ENCODE measurements around the gene TUBB3.

The TUBB3 gene

DNA sequence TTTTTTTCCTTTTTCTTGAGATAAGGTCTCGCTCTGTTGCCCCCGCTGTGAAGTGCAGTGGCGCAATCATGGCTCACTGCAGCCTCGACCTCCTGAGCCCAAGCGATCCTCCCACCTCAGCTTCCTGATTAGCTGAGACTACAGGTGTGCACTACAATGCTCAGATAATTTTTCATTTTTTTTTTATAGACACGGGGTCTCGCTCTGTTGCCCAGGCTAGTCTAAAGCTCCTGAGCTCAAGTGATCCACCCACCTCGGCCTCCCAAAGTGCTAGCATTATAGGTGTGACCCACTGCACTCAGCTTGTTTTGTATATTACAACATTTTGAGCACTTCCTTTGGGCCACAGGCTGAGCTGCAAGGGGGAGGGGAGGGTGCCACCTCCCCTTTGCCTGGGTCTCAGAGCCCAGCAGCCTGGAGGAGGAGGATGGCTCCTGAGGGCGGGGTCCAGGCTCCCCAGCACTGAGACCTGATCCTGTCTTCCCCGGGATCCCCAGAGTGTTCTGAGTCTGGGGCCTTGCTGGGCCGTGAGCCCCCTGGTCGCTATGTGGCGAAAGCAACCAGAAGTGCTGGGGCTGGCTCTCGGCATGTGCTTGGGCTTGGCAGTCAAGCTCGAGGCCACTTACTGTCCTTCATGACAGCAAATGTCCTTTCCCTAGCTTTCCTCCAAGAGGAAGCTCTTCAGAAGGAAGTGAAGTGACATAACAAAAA lies 33.5 kb downstream of the TUBB3 start:
- H4K20me1 ChIP-seq (ENCODE audit: insufficient read depth) = no peaks in the 10 kb centered on the region
- peaks cover 8% of the 10 kb centered on the region for H3K4me1 ChIP-seq (ENCODE audit: low read depth, poor library complexity, severe bottlenecking)
- TF ChIP-seq, protein P1, sequence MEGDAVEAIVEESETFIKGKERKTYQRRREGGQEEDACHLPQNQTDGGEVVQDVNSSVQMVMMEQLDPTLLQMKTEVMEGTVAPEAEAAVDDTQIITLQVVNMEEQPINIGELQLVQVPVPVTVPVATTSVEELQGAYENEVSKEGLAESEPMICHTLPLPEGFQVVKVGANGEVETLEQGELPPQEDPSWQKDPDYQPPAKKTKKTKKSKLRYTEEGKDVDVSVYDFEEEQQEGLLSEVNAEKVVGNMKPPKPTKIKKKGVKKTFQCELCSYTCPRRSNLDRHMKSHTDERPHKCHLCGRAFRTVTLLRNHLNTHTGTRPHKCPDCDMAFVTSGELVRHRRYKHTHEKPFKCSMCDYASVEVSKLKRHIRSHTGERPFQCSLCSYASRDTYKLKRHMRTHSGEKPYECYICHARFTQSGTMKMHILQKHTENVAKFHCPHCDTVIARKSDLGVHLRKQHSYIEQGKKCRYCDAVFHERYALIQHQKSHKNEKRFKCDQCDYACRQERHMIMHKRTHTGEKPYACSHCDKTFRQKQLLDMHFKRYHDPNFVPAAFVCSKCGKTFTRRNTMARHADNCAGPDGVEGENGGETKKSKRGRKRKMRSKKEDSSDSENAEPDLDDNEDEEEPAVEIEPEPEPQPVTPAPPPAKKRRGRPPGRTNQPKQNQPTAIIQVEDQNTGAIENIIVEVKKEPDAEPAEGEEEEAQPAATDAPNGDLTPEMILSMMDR (conservative IDR thresholded peaks at IDR 0.05; ENCODE audit: low read depth, low read length) = no peak
- H2AFZ ChIP-seq (ENCODE audit: low read depth) = no peak overlapping the region
- no peak overlapping the region for H3K9ac ChIP-seq
- H3K27me3 ChIP-seq (ENCODE audit: insufficient read depth, low read depth) = no peaks in the 10 kb centered on the region
- no peak overlapping the region for H3K4me3 ChIP-seq (IDR thresholded peaks at IDR 0.05; ENCODE audit: insufficient read depth, low read depth, low read length)
- H3K4me2 ChIP-seq = no peak overlapping the region
- H3K27ac ChIP-seq = no peak overlapping the region
- no peaks in the 10 kb centered on the region for H3K36me3 ChIP-seq (ENCODE audit: insufficient read depth)
- H3K79me2 ChIP-seq (ENCODE audit: insufficient read depth, low read depth) = no peaks in the 10 kb centered on the region

DNA sequence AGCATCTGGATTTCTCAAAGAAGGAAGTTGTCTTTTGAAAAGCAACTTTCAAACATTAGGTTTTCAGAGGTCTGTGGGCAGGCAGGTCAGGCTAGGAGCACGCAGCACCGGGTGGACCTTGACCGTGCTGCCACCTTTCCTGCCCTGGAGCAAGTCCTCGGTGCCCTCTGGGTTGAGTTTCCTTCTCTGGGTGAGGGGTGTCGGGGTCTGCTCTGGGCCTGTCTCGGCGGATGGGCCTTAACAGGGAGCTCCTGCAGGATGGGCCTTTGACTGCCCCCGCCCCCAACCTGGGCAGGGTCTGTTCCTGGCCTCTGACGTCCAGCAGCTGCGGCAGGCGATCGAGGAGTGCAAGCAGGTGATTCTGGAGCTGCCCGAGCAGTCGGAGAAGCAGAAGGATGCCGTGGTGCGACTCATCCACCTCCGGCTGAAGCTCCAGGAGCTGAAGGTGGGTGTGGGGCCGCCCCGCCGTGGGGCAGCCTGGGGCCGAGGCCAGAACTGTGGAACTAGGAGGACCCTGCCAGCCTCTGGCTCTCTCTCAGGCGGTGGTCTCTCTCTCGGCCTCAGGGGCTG lies 34.2 kb downstream of the TUBB3 start:
- Histone ChIP-seq H3K9ac (no peak overlapping the region), H3K27ac (no peak overlapping the region), H3K79me2 (ENCODE audit: insufficient read depth, low read depth) (no peaks in the 10 kb centered on the region), H3K27me3 (ENCODE audit: insufficient read depth, low read depth) (no peaks in the 10 kb centered on the region), H3K4me3 (IDR thresholded peaks at IDR 0.05; ENCODE audit: insufficient read depth, low read depth, low read length) (no peak overlapping the region), H3K36me3 (ENCODE audit: insufficient read depth) (no peaks in the 10 kb centered on the region), H3K4me1 (ENCODE audit: low read depth, poor library complexity, severe bottlenecking) (peaks cover 8% of the 10 kb centered on the region), H3K4me2 (no peak overlapping the region), H2AFZ (ENCODE audit: low read depth) (no peak overlapping the region), H4K20me1 (ENCODE audit: insufficient read depth) (no peaks in the 10 kb centered on the region)
- TF ChIP-seq, protein P1 (conservative IDR thresholded peaks at IDR 0.05; ENCODE audit: low read depth, low read length) = no peak

DNA sequence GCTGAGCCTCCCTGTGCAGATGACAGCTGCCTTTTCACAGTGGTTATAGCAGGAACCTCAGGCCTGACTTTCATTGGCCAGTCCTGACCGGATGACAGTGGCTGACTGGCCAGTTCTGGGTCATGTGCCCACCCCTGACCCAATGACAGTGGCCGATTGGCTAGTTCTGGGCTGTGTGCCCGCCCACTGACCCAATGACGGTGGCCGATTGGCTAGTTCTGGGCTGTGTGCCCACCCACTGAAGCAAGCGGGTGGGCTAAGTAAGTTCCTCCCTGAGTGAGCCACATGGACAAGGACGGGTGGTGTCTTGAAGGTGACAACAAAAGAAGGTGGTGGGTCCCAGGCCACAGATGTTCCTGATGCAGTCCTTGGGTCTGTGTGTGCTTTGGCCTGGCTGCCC lies 34.9 kb downstream of the TUBB3 start:
- Histone ChIP-seq H3K4me3 (IDR thresholded peaks at IDR 0.05; ENCODE audit: insufficient read depth, low read depth, low read length) (no peak overlapping the region), H3K79me2 (ENCODE audit: insufficient read depth, low read depth) (no peaks in the 10 kb centered on the region), H3K27ac (no peak overlapping the region), H2AFZ (ENCODE audit: low read depth) (no peak overlapping the region), H3K27me3 (ENCODE audit: insufficient read depth, low read depth) (no peaks in the 10 kb centered on the region), H3K4me2 (no peak overlapping the region), H3K36me3 (ENCODE audit: insufficient read depth) (no peaks in the 10 kb centered on the region), H4K20me1 (ENCODE audit: insufficient read depth) (no peaks in the 10 kb centered on the region), H3K9ac (no peak overlapping the region), H3K4me1 (ENCODE audit: low read depth, poor library complexity, severe bottlenecking) (peaks cover 8% of the 10 kb centered on the region)
- TF ChIP-seq, protein P1 (conservative IDR thresholded peaks at IDR 0.05; ENCODE audit: low read depth, low read length) = no peak

DNA sequence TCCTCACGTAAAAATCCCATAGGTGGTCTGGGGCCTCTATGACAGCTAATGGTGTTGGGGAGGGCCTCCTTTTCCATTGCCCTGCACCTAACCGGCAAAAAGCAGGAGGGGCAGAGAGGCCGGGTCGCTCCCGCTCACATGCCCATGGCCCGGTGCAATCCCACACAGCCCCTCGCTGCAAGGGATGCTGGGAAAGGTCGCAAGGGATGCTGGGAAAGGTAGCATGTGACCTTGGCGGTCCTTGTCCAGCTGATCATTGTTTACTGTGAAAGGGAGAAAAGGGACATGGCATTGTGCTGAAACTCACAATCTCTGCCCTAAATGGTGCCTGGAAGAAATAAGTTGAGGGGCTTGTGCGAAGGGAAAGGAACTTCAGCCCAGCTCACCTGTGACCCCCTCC lies 35.5 kb downstream of the TUBB3 start:
- Histone ChIP-seq H3K79me2 (ENCODE audit: insufficient read depth, low read depth) (no peaks in the 10 kb centered on the region), H4K20me1 (ENCODE audit: insufficient read depth) (no peaks in the 10 kb centered on the region), H3K4me1 (ENCODE audit: low read depth, poor library complexity, severe bottlenecking) (peaks cover 3% of the 10 kb centered on the region), H3K36me3 (ENCODE audit: insufficient read depth) (no peaks in the 10 kb centered on the region), H3K4me3 (IDR thresholded peaks at IDR 0.05; ENCODE audit: insufficient read depth, low read depth, low read length) (no peak overlapping the region), H2AFZ (ENCODE audit: low read depth) (no peak overlapping the region), H3K4me2 (no peak overlapping the region), H3K9ac (no peak overlapping the region), H3K27me3 (ENCODE audit: insufficient read depth, low read depth) (no peaks in the 10 kb centered on the region), H3K27ac (no peak overlapping the region)
- TF ChIP-seq, protein P1 (conservative IDR thresholded peaks at IDR 0.05; ENCODE audit: low read depth, low read length) = no peak
